Gastrocnemius medialis (tissue), 4 donors: Measurements from ENCODE around the gene NKAPD1. TPM values are rescaled to one million over a fixed set of nuclear protein-coding genes. Genes with fewer than 3 reads are reported as not detected.

Experiments
- ATAC-seq, 2 donors: fragments of 150-250 bp; one replicate each; pipeline ENCODE4 v1.9.1; 2016
- DNase-seq, 2 donors: peaks; one replicate each; pipeline ENCODE4 v3.0.0-alpha.2; 2019
- H3K27ac ChIP-seq, 4 donors: fragments of 200-600 bp; sonication (generic); 1 replicate in 1 of 4; 2 replicates in 3 of 4; pipeline ENCODE4 v1.5.1; 2016 to 2018; ENCODE audit warnings: mild to moderate bottlenecking in 2 of 4, moderate library complexity in 1 of 4
- H3K27me3 ChIP-seq, 3 donors: fragments of 200-600 bp; sonication (generic) in 2 of 3; 1 replicate in 1 of 3; 2 replicates in 2 of 3; pipeline versions ENCODE4 v1.5.1 to v1.6.0; 2016 to 2019; ENCODE audit warnings: mild to moderate bottlenecking in 1 of 3, moderate library complexity in 1 of 3
- H3K36me3 ChIP-seq, 2 donors: fragments of 200-600 bp; sonication (generic) in 1 of 2; one replicate each; pipeline ENCODE4 v1.5.1; 2017 to 2018
- H3K4me1 ChIP-seq, 2 donors: fragments of 200-600 bp; sonication (generic) in 1 of 2; one replicate each; pipeline ENCODE4 v1.5.1; 2016 to 2017; ENCODE audit warnings: mild to moderate bottlenecking in 2 of 2
- H3K4me3 ChIP-seq, 4 donors: fragments of 200-600 bp; sonication (generic) in 3 of 4; 1 replicate in 1 of 4; 2 replicates in 3 of 4; pipeline ENCODE4 v1.5.1; 2016 to 2019; ENCODE audit warnings: mild to moderate bottlenecking in 2 of 4
- H3K9me3 ChIP-seq, 3 donors: fragments of 200-600 bp; sonication (generic) in 2 of 3; 1 replicate in 1 of 3; 2 replicates in 2 of 3; pipeline ENCODE4 v1.5.1; 2016 to 2019
- CTCF ChIP-seq, 5 experiments: fragments of 450-650 bp in 3 of 5; fragments of 200-600 bp in 2 of 5; sonication (generic) in 2 of 5; IDR thresholded peaks in 4 of 5; conservative IDR thresholded peaks in 1 of 5; 1 replicate in 4 of 5; 2 replicates in 1 of 5; pipeline ENCODE4 v1.5.1; 2016 to 2019; ENCODE audit warnings: antibody characterized with exemption in 5 of 5, mild to moderate bottlenecking in 3 of 5, moderate library complexity in 3 of 5
- POLR2A ChIP-seq, 2 donors: fragments of 450-650 bp; IDR thresholded peaks; one replicate each; pipeline ENCODE4 v1.6.1; 2017; ENCODE audit warnings: antibody characterized with exemption in 2 of 2, mild to moderate bottlenecking in 2 of 2, moderate library complexity in 2 of 2
- in situ Hi-C, 4 donors: fragments of 200-750 bp; cut with MboI; loops; one replicate each; pipeline versions ENCODE4 v1.15.0 to v1.8.0; 2017; ENCODE audit warnings: low sequenced_read_pairs in 4 of 4
- intact Hi-C: fragments of 100-400 bp; cut with DNase I; formaldehyde crosslinking; loops from one replicate; pipeline ENCODE4 v1.15.1; 2023; ENCODE audit warnings: low total_unique reads
- total RNA-seq, 4 donors: library from RNA; depleted of rRNA; stranded (reverse); fragments of >200 nt; gene quantifications; one replicate each; pipeline versions ENCODE4 v1.1.0 to v1.2.3, GENCODE V29; 2016

NKAPD1 gene
- total RNA-seq, 4 donors from 2014 or later, result 4.0 to 10.5 (median 9.0) TPM

GRCh38 chr11:112118176-112118575 lies 44.1 kb downstream of the NKAPD1 start:
- Histone ChIP-seq H3K4me3 (no peak overlapping the region), H3K9me3 (no peaks in the 10 kb centered on the region), H3K27me3 (no peaks in the 10 kb centered on the region), H3K27ac (no peak overlapping the region), H3K36me3 (no peaks in the 10 kb centered on the region), H3K4me1 (peaks cover 0 to 10% of the 10 kb centered on the region in 2 donors)
- intact Hi-C loops (no loop called here), in situ Hi-C loops (loop anchor here (5.0 to 10.0 kb wide), 2 partner anchors 59 to 67 kb away; partner anchors contain the start of gene BCO2 (in 3 of the 4))
- DNase-seq (no peak), ATAC-seq (no peak)
- TF ChIP-seq CTCF (IDR thresholded peaks at IDR 0.05 in 4 of 5, conservative IDR thresholded peaks at IDR 0.05 in 1 of 5) (no peak), POLR2A (IDR thresholded peaks at IDR 0.05) (no peak)

DNA sequence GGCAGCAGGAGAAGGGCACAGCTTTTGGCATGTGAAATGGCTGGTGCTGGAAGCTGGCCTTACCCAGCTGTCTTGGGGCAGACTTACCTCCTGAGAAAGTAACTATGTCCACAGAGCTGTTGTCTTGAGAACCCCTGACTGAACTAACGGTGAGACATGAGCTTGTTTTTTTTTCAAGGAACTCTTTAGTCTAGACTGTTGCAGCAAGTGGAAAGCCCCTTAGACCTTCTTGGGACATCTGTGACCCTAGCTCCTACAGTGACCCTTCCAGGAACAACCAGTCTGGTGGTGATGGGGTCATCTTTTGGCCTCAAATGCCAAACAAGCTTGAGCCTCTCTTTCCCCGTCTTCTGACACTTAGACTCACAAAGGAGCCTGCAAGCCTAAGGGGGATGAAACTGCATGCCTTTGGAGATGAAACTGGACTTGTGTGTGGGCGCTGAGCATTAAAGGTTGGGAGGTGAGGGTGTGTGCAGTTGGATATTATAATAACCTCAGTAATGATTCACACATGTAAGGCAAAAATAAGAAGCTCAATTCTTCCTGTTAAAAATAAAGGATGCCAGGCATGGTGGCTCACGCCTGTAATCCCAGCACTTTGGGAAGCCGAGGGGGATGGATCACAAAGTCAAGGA lies 48.0 kb downstream of the NKAPD1 start:
- Histone ChIP-seq H3K4me1 (peaks cover 0 to 10% of the 10 kb centered on the region in 2 donors), H3K4me3 (no peak overlapping the region), H3K9me3 (no peaks in the 10 kb centered on the region), H3K27me3 (no peaks in the 10 kb centered on the region), H3K36me3 (no peaks in the 10 kb centered on the region), H3K27ac (no peak overlapping the region)
- no peak for ATAC-seq
- intact Hi-C loops, result loop anchor here (5.0 kb wide), 1 partner anchor 35 kb away; no protein-coding TSS in a partner anchor
- TF ChIP-seq CTCF (IDR thresholded peaks at IDR 0.05 in 4 of 5, conservative IDR thresholded peaks at IDR 0.05 in 1 of 5) (no peak), POLR2A (IDR thresholded peaks at IDR 0.05) (no peak)
- no peak for DNase-seq
- in situ Hi-C loops, result no loop called here

GRCh38 chr11:112123129-112123528 lies 49.0 kb downstream of the NKAPD1 start:
- H3K27ac ChIP-seq, result no peak overlapping the region
- no peak for TF ChIP-seq POLR2A (IDR thresholded peaks at IDR 0.05)
- no peak for TF ChIP-seq CTCF (IDR thresholded peaks at IDR 0.05 in 4 of 5, conservative IDR thresholded peaks at IDR 0.05 in 1 of 5)
- no peaks in the 10 kb centered on the region for H3K9me3 ChIP-seq
- intact Hi-C loops (loop anchor here (5.0 kb wide), 1 partner anchor 34 kb away; no protein-coding TSS in a partner anchor), in situ Hi-C loops (no loop called here)
- H3K27me3 ChIP-seq, result no peaks in the 10 kb centered on the region
- H3K4me3 ChIP-seq, result no peak overlapping the region
- DNase-seq, result no peak
- no peak for ATAC-seq
- peaks cover 0 to 11% of the 10 kb centered on the region in 2 donors for H3K4me1 ChIP-seq
- H3K36me3 ChIP-seq, result no peaks in the 10 kb centered on the region

- Histone ChIP-seq H3K27me3 (no peaks in the 10 kb centered on the region), H3K4me1 (peaks cover 0 to 16% of the 10 kb centered on the region in 2 donors), H3K27ac (no peak overlapping the region), H3K36me3 (no peaks in the 10 kb centered on the region), H3K9me3 (no peaks in the 10 kb centered on the region), H3K4me3 (no peak overlapping the region)
- intact Hi-C loops (no loop called here), in situ Hi-C loops (no loop called here)
- DNase-seq (no peak), ATAC-seq (no peak)
- no peak for TF ChIP-seq POLR2A (IDR thresholded peaks at IDR 0.05)
Observed at GRCh38 chr11:112127056-112127455, 53.0 kb downstream of the NKAPD1 start.

DNA sequence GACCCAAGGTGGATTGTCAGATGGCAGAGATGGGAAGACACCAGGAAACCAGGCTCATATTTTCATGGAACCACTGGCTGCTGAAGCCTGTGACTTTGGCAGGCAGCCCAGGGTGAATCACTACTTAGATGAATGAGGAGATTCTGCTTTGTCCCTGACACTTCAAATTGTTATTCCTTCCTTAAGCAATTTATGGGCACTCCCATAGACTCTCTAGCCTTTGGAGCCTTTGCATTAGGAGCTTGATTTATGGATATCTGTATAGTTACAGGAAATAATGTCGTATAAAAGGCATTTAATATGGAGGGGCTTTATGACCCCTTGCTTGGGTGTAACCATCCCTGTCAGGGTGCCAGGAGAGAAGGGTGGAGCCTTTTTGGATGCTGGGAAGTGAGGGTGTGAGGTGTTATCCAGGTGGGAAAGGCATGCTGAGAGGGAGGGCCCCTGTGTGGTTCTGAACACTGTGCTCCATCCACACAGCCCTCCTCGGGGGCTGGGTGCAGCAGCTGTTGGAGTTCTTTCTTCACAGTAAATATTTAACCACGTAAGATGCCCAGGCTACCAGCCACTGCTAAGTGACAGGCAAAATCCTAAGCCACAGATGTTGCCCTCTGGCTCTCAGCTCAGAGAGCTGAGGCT lies 54.5 kb downstream of the NKAPD1 start:
- Histone ChIP-seq H3K4me3 (no peak overlapping the region), H3K9me3 (no peaks in the 10 kb centered on the region), H3K27me3 (no peaks in the 10 kb centered on the region), H3K4me1 (peaks cover 0 to 22% of the 10 kb centered on the region in 2 donors), H3K36me3 (no peaks in the 10 kb centered on the region), H3K27ac (no peak overlapping the region)
- DNase-seq (peak; percentile 43 to 61), ATAC-seq (peak; percentile 67 to 75)
- TF ChIP-seq CTCF (IDR thresholded peaks at IDR 0.05 in 4 of 5, conservative IDR thresholded peaks at IDR 0.05 in 1 of 5), result no peak
- TF ChIP-seq POLR2A (IDR thresholded peaks at IDR 0.05), result no peak
- intact Hi-C loops, result no loop called here
- in situ Hi-C loops, result no loop called here
